ENCODE data around the gene ATP8B1.

GRCh38 chr18:57649556-57650500 lies 153.3 kb downstream of the ATP8B1 start:
- TF ChIP-seq CTCF (IDR thresholded peaks at IDR 0.05) (no peak), POLR2A (IDR thresholded peaks at IDR 0.05) (no peak)

All from body of pancreas (tissue), 4 donors.